ENCODE results near the gene UTP18.
"Not testable (repeated sequence)": the region's sequence is repeated elsewhere in the genome, so short reads cannot be mapped to it uniquely, and the experiment has no call there.

UTP18 gene

DNA sequence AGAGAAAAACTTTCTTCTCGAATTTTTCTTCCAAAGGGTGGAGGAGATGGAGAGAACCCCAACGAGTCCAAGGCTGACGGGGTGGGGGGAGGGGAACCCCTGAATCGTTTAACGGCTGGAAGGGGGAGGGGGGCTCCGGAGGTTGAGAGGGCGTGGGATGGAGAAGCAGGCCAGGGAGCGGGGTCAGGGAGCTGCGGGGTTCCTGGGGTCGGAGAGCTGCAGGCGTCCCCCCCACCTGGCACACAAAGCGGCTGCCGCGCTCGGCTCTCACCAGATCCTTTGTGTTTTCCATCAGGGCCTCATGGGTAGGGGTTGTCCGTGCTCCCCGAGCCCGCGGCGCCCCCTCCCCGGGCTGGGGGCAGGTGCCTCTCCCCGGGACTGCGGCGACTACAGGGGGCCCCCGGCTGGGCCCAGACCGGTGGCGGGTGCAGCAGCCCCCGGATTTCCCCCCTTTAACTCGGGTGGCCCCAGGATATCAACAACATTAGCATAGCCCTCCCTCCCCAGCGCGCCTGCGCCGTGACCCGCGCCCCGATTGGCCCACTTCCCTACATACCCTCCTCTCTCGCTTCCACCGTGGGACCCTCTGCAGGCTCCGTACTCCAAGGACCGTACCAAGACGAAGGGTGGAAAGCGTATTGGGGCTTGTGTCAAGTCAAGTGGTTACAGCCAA lies 646 bp upstream of the UTP18 start, which contains the start of gene MBTD1:
MBTD1 (minus strand) TSS at position 486 of the 673 bp plus-strand sequence. CDS start 34,888 bp downstream, outside the sequence.
- peak; percentile 96 for DNase-seq

DNA sequence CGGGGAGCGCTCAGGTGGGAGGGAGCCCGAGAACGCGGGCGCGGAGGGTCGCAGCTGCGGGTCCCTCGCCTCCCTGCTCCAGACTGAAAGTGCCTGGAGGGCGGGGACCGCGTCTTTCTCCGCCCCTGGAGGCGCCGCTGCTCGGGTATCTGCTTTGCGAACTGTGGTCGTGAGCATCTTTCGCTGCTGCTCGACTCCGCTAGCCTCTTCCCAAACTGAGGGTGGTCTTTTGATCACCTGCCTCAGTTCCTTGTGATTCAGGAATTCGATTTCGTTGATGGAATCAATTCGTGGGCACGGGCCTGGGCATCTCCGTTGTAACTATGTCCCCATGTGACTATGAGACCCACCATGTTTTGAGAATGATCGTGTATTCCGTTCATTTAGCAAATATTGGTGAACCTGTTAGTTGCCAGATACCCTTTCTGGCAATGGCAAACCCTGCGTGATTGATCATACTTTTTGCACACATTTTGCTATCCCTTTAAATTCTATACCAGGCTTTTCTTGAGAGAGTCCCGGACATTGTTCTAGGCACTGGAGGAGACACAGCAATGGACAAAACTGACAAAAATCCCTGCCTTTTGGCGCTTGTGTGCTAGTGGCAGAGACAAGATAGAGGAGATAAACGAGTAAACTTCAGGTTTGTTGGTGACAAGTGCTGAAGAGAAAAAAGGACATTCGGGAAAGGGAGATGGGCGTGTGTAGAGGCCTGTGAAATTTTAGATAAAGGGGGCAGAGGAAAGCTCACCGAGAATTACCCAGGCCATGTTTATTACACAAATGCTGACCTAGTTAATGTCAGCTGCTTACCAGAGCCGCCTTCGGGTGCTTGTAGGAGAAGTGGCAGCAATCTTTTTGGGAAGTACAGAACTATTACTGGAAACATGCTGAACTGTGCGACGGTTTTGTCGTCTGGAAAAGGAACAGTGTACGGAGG lies 948 bp downstream of the UTP18 start:
- peak; percentile 8 for DNase-seq

DNA sequence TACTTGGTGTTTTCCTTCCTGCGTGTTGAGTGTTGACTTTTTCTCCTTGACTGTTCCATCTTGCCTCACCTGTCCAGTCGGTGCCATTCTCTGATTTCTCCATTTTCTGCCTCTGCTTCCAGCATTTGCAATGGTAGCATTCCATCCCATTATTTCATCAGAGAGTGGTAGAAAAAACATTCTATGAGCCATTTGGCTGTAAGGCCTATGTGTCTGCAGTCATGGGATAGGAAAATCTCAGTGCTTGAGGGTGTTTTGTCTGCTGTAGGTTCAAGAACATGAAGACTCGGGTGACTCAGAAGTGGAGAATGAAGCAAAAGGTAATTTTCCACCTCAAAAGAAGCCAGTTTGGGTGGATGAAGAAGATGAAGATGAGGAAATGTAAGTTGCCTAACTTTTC lies 2.7 kb downstream of the UTP18 start:
- DNase-seq: no peak

DNA sequence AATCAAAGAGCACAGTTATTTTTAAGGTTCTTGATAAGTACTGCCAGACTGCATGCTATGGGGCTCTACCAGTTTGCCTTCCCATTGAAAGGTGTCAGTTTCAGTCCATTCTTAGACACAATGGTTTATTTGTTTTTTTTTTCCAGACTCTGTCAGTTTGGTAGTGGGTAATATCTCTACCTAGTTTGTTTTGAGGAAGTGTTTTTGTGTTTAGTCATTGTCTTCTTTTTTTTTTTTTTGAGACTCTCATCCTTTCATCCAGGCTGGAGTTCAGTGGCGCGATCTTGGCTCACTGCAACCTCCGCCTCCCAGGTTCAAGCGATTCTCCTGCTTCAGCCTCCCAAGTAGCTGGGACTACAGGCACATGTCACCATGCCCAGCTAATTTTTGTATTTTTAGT lies 4.1 kb downstream of the UTP18 start:
- DNase-seq: not testable (repeated sequence)

DNA sequence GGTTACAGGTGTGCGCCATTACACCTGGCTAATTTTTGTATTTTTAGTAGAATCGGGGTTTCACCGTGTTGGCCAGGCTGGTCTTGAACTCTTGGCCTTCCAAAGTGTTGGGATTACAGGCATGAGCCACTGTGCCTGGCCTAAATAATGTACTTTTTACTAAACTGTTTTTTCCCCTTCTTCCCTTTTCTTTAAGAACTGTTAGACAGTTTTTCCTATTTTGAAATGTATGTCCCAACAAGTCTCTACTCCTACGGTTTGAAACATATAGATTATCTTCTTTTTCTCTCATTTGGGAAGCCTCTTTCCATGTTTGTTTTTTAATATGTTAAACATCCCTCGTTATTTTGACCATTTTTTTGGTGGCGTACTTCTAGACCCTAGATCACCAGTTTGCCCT lies 9.6 kb downstream of the UTP18 start:
- DNase-seq: no peak

DNA sequence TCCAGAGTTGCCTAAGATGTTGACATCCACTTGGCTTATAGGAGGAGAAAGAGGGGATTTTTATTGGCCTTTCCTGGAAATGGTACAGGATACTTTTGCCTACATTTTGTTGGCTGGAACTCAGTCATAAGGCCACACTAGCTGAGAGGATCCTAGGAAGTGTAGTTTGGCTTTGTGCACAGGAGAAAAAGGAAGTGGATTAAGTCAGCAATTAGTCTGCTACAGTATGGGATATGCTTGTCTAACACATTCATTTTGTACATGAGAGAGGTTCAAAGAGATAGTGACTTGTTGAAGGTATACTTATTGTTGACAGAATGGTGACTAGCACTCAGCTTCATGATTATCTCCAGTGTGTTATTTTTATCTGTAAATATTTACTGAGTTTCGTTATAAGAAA lies 10.3 kb downstream of the UTP18 start:
- no peak for DNase-seq

DNA sequence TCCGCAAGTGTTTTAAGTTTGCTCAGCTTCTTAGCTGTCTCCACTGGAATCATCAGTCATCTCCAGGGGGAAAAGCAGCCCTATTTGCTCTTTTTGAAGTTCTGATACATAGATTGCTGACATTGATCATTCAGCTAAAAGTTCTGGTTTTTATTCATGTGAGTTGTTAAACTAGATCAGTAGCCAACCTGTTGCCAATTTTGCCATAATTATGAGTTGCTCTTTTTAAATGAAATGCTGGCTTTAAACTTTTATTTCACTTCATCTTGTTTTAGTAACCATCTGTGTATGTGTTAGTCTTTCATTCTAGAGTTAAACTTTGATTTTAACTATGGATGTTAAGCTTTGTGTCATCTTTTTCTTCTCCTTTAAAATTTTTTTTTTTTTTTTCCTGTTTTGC lies 12.5 kb downstream of the UTP18 start:
- DNase-seq: no peak

DNA sequence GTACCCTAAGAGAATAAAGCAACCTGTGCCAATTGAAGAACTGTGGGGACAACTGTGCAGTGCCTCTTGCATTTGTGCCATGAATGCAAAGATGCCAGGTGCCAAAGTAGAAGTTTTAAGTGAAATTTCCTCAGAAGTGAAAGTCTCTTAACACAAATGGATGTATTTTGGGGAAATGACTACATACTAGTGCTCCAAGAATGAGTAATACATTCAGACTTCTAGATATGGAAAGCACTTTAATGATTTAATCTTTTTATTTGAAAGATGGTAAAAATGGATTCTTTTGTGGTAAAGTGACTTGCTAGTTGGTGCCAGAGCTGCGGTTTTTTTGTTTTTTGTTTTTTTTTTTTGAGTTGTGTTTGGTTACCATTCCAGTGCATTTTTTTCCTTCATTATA lies 15.0 kb downstream of the UTP18 start:
- no peak for DNase-seq

DNA sequence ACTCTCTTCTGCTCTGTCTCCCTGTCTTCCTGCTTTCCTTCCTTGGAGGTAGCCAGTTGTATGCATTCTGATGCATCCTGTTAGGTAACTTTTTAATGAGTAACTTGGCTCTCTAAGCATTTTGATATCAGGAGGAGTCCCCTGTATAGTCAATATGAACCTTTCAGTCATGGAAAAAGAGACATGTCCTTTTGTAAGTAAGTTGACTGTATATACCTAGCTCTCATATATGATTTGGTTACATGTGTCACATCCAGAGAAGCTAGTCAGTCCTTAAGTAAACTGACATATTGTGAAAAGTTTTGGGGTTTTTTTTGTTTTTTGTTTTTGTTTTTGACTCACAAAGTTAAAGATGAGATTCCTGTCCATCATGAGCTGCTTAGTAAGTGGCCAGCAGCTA lies 18.8 kb downstream of the UTP18 start:
- DNase-seq: no peak

DNA sequence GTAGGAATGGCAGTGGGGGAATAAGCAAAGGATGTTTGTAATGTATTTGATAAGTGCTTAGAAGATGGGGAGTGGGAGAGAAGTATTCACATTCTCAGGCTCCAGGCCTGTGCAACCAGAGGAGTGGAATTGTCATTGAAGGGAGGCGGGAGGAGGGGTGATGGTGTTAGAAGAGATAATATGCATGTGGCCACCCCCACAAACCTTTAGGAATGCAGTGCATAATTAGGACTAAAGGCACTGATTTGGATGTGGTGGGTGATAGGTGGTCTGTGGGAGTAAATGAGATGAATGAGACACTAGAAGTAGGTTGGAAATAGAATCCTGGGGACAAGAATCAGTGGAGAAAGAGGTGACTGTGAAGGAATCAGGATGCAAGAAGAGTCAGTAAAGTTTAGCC lies 27.1 kb downstream of the UTP18 start:
- no peak for DNase-seq

DNA sequence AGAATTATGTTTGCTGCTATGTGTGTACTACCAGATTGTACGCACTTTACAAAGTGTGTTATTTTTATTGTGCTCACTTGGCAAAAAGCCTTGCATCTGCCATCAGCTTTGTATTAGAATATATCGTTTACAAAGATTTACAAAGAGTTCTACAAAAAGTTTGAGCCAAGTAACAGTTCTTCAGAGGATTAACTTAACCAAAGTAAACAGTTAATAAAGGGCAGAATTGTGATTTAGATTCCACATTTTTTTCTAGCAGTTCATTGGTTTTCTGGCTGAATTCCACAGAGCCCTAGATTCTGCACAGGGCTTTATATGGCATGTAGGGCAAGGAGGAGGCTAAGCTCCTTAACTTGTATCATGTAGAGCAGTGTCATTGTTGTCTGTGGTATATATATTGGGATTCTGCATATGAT lies 29.4 kb downstream of the UTP18 start:
- DNase-seq: no peak

DNA sequence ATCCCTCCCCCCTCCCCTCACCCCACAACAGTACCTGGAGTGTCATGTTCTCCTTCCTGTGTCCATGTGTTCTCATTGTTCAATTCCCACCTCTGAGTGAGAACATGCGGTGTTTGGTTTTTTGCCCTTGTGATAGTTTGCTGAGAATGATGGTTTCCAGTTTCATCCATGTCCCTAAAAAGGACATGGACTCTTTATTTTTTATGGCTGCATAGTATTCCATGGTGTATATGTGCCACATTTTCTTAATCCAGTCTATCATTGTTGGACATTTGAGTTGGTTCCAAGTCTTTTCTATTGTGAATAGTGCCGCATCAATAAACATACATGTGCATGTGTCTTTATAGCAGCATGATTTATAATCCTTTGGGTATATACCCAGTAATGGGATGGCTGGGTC lies 34.0 kb downstream of the UTP18 start:
- not testable (repeated sequence) for DNase-seq

DNA sequence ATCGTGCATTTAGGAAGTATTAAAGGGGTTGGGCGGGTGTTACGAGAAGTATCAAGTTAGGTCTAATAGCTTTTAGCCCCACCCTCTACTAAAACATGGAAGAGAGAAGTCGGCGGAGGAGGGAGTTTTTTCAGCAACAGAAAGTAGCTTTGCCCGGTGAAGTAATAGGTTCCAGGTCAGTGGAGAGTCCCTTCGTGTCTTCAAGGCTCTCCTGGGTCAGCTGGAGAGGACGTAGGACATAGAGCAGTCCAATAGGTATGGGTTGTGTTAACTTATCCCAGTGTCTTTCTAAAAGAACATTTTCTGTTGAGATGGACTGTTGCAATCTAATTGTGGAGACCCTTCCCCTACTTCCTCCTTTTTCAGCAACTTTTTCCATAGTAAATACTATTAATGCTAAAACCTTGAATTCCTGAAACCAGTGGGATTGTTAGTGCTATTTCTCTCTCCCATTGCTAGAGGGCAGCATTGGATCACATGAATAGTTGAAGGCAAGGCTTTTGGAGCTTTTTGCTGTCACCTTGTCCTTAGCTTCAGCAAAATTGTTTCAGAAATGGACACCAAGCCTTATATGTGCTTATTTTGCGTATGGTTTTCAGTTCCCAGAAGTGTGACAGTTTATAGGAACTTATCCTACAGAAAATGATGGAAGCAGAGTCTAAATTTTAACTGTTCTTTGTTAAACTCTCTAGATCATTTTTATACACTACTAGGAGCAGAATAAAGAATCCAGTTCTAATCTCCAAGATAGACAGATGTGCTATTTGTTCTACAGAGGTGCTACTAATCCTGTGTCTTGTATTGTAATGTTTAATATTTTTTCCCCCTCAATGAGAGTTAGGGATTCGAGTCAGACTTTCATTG lies 38.4 kb downstream of the UTP18 start:
- DNase-seq: peak; percentile 32

DNA sequence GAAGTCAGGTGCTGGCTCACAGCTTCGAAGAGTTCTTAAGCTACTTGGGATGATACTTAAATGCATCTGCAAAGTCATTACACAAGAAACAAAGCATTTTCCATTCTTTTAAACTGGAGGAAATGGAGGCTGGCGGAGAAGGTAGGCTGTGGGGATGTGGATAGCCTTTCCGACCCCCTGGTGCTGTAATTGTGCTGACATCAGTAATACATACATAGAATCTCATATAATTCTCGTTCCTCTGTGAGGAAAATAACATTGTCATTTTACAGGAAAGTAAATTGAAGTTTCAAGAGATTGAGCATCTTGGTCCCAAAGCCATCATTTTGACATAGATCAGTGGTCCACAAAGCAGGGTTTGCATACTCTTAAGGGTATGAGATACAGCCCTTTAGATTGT lies 39.5 kb downstream of the UTP18 start:
- DNase-seq: no peak

DNA sequence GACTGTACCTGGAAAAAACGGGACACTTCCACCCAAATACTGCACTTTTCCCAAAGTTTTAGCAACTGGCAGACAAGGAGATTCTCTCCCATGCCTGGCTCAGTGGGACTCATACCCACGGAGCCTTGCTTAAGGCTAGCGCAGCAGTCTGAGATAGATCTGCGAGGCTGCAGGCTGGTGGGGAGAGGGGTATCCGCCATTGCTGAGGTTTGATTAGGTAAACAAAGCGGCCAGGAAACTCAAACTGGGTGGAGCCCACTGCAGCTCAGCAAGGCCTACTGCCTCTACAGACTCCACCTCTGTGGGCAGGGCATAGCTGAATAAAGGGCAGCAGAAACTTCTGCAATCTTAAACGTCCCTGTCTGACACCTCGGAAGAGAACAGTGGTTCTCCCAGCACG lies 44.8 kb downstream of the UTP18 start:
- DNase-seq: no peak

DNA sequence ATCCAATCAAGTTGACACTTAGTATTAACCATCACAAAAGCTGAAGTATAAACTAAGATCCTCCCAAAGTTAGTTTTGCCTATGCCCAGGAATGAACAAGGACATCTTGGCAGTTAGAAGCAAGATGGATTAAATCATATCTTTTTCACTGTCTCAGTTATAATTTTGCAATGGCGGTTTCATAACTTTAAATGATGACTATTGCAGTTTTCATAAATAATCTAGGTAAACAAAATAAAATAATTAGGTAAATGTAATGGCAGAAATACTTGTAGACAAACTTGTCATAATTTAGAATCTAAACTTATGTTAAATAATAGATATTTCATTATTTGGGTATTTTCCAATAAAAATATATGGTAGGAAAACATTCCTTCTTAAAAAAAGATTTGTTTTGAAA lies 51.7 kb downstream of the UTP18 start:
- DNase-seq: not testable (repeated sequence)

DNA sequence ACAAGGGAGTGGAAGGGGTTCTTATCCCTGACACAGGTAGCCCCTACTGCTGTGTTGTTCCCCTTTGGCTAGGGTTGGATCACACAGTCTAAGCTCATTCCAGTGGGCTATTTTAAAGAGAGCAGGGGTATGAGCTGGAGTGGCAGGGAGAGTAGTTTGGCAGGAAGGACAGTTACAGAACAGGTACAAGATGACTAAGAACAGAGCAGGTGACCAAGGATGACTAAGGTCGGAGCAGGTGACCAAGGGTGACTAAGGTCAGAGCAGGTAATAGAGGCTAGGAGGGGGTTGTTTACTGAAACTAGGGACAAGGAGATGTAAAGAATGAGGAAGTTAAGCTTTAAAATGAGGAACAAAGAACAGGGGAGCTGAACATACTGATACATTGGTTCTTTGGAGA lies 58.8 kb downstream of the UTP18 start:
- DNase-seq: no peak

DNA sequence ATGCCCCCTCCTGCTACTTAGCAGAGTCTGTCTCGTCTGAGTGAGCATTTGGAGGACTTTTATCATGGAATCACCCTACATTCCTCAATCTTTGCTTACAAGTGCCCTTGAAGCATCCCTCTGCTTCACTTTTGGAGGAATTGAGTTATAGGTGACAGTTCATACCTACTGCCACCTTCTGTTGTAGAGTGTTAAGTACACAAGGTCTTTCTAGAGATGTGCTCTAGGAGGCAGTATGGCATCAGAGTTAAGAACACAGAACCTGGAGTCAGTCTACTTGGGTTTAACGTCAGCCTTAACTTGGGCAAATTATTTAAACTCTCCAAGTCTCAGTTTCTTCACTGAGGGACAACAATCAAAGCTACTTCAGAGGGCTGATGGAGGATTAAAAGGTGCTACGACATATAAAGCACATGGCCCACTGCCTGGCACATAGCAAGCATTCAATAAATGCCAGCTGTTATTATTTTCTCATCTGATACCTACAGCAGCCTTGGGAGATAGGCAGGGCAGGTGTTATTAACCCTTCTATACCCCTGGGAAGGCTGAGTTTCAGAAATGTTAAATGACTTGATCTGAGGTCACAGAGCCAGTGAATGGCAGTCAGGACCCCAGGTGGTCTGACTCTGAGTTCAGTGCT lies 62.2 kb downstream of the UTP18 start:
- DNase-seq: peak; percentile 7

DNA sequence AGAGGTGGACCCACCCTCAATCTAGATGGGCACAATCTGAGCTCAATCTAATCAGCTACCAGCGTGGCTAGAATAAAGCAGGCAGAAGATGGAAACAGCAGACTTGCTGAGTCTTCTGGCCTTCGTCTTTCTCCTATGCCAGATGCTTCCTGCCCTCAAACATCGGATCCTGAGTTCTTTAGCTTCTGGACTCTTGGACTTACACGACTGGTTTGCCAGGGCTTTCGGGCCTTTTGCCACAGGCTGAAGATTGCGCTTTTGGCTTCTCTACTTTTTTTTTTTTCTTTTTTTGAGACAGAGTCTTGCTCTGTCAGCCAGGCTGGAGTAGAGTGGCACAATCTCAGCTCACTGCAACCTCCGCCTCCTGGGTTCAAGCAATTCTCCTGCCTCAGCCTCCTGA lies 65.1 kb downstream of the UTP18 start:
- DNase-seq: no peak

DNA sequence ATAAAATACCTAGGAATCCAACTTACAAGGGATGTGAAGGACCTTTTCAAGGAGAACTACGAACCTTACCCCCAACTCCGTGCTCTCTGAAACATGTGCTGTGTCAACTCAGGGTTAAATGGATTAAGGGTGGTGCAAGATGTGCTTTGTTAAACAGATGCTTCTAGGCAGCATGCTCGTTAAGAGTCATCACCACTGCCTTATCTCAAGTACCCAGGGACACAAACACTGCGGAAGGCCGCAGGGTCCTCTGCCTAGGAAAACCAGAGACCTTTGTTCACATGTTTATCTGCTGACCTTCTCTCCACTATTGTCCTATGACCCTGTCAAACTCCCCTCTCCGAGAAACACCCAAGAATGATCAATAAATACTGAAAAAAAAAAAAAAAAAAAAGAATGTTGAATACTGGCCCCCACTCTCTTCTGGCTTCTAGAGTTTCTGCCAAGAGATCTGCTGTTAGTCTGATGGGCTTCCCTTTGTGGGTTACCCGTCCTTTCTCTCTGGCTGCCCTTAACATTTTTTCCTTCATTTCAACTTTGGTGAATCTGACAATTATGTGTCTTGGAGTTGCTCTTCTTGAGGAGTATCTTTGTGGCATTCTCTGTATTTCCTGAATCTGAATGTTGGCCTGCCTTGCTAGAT lies 70.6 kb downstream of the UTP18 start:
- DNase-seq: not testable (repeated sequence)

DNA sequence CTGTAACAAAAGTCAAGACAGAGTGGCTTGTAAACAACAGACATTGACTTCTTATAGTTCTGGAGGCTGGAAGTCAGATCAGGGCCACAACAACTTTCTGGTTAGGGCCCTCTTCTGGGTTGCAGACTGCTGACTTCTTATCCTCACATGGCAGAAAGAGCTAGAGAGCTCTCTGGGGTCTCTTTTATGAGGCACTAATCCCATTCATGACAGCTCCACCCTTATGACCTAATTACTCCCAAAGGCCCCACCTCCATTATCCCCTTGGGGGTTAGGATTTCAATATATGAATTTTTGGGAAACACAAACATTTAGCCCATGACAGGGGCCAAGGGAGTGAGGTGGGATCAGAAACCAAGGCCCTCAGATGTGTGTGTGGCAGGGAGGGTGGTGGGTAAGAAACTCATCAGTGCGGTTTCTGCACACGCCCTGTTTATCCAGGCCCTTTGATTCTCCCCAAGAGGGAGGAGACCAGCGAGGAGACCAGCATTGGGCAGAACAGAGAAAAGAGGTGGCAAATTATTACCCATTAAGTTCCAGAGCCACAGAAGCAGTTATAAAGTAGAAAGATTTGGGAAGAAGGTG lies 74.8 kb downstream of the UTP18 start:
- no peak for DNase-seq
